H9 (cell line): Measurements from ENCODE around the gene GSN. TPM values are rescaled to one million over a fixed set of nuclear protein-coding genes. Genes with fewer than 3 reads are reported as not detected.

ENCODE experiments used
- DNase-seq: peaks from one replicate; pipeline ENCODE4 v3.0.0-alpha.2; 2017
- H2AFZ ChIP-seq: one replicate; pipeline ENCODE4 v1.6.1; 2013; ENCODE audit warnings: mild to moderate bottlenecking, low read length, control low read depth, moderate library complexity
- H2AK5ac ChIP-seq: 2 replicates; pipeline ENCODE4 v1.6.1; 2013; ENCODE audit warnings: low read length, control low read depth, mixed read lengths; ENCODE audit not compliant: insufficient read length
- H2BK120ac ChIP-seq: one replicate; pipeline ENCODE4 v1.6.1; 2013; ENCODE audit warnings: low read depth, mild to moderate bottlenecking, low read length, control low read depth, inconsistent platforms; ENCODE audit not compliant: poor library complexity, severe bottlenecking
- H2BK12ac ChIP-seq: 2 replicates; pipeline ENCODE4 v1.6.1; 2013; ENCODE audit warnings: low read length, control low read depth, mixed read lengths, low read depth; ENCODE audit not compliant: insufficient read length
- H2BK15ac ChIP-seq: 2 replicates; pipeline ENCODE4 v1.6.1; 2013; ENCODE audit warnings: low read depth, low read length, control low read depth
- H2BK20ac ChIP-seq: one replicate; pipeline ENCODE4 v1.6.1; 2013; ENCODE audit warnings: low read depth, mild to moderate bottlenecking, low read length, control low read depth, inconsistent platforms; ENCODE audit not compliant: poor library complexity, severe bottlenecking
- H2BK5ac ChIP-seq: 2 replicates; pipeline ENCODE4 v1.6.1; 2013; ENCODE audit warnings: low read length, control low read depth, mixed read lengths; ENCODE audit not compliant: insufficient read length
- H3K14ac ChIP-seq: 2 replicates; pipeline ENCODE4 v1.6.1; 2013; ENCODE audit warnings: low read length, control low read depth; ENCODE audit not compliant: insufficient read depth
- H3K18ac ChIP-seq: 2 replicates; pipeline ENCODE4 v1.6.1; 2013; ENCODE audit warnings: low read depth, mild to moderate bottlenecking, mixed read lengths, low read length, control low read depth; ENCODE audit not compliant: insufficient read length
- H3K23ac ChIP-seq: 2 replicates; pipeline ENCODE4 v1.6.1; 2013; ENCODE audit warnings: low read length, control low read depth, mixed read lengths, low read depth; ENCODE audit not compliant: insufficient read length
- H3K23me2 ChIP-seq: 2 replicates; pipeline ENCODE4 v1.6.1; 2013; ENCODE audit warnings: low read depth, mild to moderate bottlenecking, mixed read lengths, low read length, control low read depth; ENCODE audit not compliant: insufficient read length, poor library complexity, severe bottlenecking
- H3K27ac ChIP-seq: 2 replicates; pipeline ENCODE4 v1.5.1; 2013; ENCODE audit warnings: low read length, control low read depth, mixed read lengths, low read depth; ENCODE audit not compliant: insufficient read length
- H3K27me3 ChIP-seq: 2 replicates; pipeline ENCODE4 v1.6.1; 2013; ENCODE audit warnings: low read length, control low read depth, inconsistent platforms; ENCODE audit not compliant: insufficient read depth
- H3K4ac ChIP-seq: 2 replicates; pipeline ENCODE4 v1.6.1; 2013; ENCODE audit warnings: low read depth, mild to moderate bottlenecking, control low read depth, inconsistent platforms, low read length, moderate library complexity
- H3K4me1 ChIP-seq: 2 replicates; pipeline ENCODE4 v1.6.1; 2013; ENCODE audit warnings: low read length, control low read depth, inconsistent platforms; ENCODE audit not compliant: insufficient read depth
- H3K4me2 ChIP-seq: 2 replicates; pipeline ENCODE4 v1.6.1; 2013; ENCODE audit warnings: low read length, control low read depth, mixed read lengths; ENCODE audit not compliant: insufficient read length, insufficient read depth
- H3K56ac ChIP-seq: 2 replicates; pipeline ENCODE4 v1.6.1; 2013; ENCODE audit warnings: low read depth, mild to moderate bottlenecking, mixed read lengths, low read length, control low read depth; ENCODE audit not compliant: insufficient read length
- H3K79me1 ChIP-seq: 2 replicates; pipeline ENCODE4 v1.6.1; 2013; ENCODE audit warnings: low read depth, mild to moderate bottlenecking, moderate library complexity, low read length, control low read depth, inconsistent platforms; ENCODE audit not compliant: insufficient read depth, poor library complexity, severe bottlenecking
- H3K79me2 ChIP-seq: 2 replicates; pipeline ENCODE4 v1.6.1; 2013; ENCODE audit warnings: low read length, control low read depth, inconsistent platforms; ENCODE audit not compliant: insufficient read depth
- H3K9ac ChIP-seq: 2 replicates; pipeline ENCODE4 v1.6.1; 2013; ENCODE audit warnings: low read length, control low read depth, mixed read lengths; ENCODE audit not compliant: insufficient read length; ENCODE audit errors: extremely low read depth
- H3K9me3 ChIP-seq: one replicate; pipeline ENCODE4 v1.6.1; 2013; ENCODE audit warnings: low read depth, low read length, inconsistent platforms; ENCODE audit not compliant: control insufficient read depth
- H3T11ph ChIP-seq: one replicate; pipeline ENCODE4 v1.6.1; 2013; ENCODE audit warnings: mild to moderate bottlenecking, low read length, control low read depth, inconsistent platforms
- H4K20me1 ChIP-seq: one replicate; pipeline ENCODE4 v1.6.1; 2013; ENCODE audit not compliant: control insufficient read depth, insufficient read length, insufficient read depth
- H4K5ac ChIP-seq: 2 replicates; pipeline ENCODE4 v1.6.1; 2013; ENCODE audit warnings: low read depth, mild to moderate bottlenecking, mixed read lengths, low read length, control low read depth; ENCODE audit not compliant: insufficient read length
- H4K8ac ChIP-seq: replicated peaks from 2 replicates; pipeline ENCODE4 v1.6.1; 2013; ENCODE audit warnings: low read length, control low read depth, mixed read lengths, low read depth; ENCODE audit not compliant: insufficient read length
- H4K91ac ChIP-seq: 2 replicates; pipeline ENCODE4 v1.6.1; 2013; ENCODE audit warnings: low read depth, mild to moderate bottlenecking, moderate library complexity, mixed read lengths, low read length, control low read depth; ENCODE audit not compliant: insufficient read length
- H3K27ac Mint-ChIP-seq, 3 experiments: 2 replicates in 2 of 3; 3 replicates in 1 of 3; pipeline ENCODE4 v1.8.0; 2020 to 2021; ENCODE audit warnings: mixed read lengths in 3 of 3, mild to moderate bottlenecking in 1 of 3, moderate library complexity in 1 of 3
- H3K27me3 Mint-ChIP-seq: 2 replicates; pipeline ENCODE4 v1.8.0; 2021; ENCODE audit warnings: low read depth, mild to moderate bottlenecking, moderate library complexity, mixed read lengths
- H3K36me3 Mint-ChIP-seq, 3 experiments: 2 replicates in 2 of 3; 3 replicates in 1 of 3; pipeline ENCODE4 v1.8.0; 2020 to 2021; ENCODE audit warnings: low read depth in 3 of 3, mixed read lengths in 3 of 3; ENCODE audit not compliant: insufficient read depth in 1 of 3
- H3K4me1 Mint-ChIP-seq, 2 experiments: 2 replicates each; pipeline ENCODE4 v1.8.0; 2020; ENCODE audit warnings: mixed read lengths in 2 of 2
- H3K4me3 Mint-ChIP-seq, 2 experiments: 2 replicates in 1 of 2; 3 replicates in 1 of 2; pipeline ENCODE4 v1.8.0; 2020 to 2021; ENCODE audit warnings: mild to moderate bottlenecking in 2 of 2, mixed read lengths in 2 of 2, moderate library complexity in 1 of 2
- H3K9me3 Mint-ChIP-seq, 2 experiments: 2 replicates in 1 of 2; 3 replicates in 1 of 2; pipeline ENCODE4 v1.8.0; 2020; ENCODE audit warnings: mild to moderate bottlenecking in 2 of 2, mixed read lengths in 2 of 2, moderate library complexity in 1 of 2
- WGBS: extraction: QIAGEN DNeasy Blood & Tissue Kit; methylation state at CpG from one replicate; pipeline ENCODE4 v1.1.7; 2013; ENCODE audit warnings: missing lambda C conversion rate, low lambda C conversion rate, mixed read lengths; ENCODE audit not compliant: insufficient read length; ENCODE audit errors: extremely low coverage; 5-methylcytosine and 5-hydroxymethylcytosine counted together
- total RNA-seq: library from RNA; stranded (reverse); gene quantifications from 2 replicates; pipeline ENCODE4 v1.2.1, GENCODE V29; 2021
- TF ChIP-seq, protein P1 (sequence below): fragments of 200-600 bp; sonication (generic); conservative IDR thresholded peaks from 3 replicates; pipeline ENCODE4 v1.8.0; 2021; ENCODE audit warnings: antibody characterized with exemption, mild to moderate bottlenecking

The GSN gene
- total RNA-seq, 1 experiment from 2014 or later = 14.9 TPM

GRCh38 chr9:121319383-121319780, 51.4 kb downstream of the GSN start:
- Mint-ChIP-seq H3K4me1 (0 out of 4 replicates have a peak, but pooled peaks cover 0 to 4% of the 10 kb centered on the region in 2 experiments), H3K4me3 (no peak overlapping the region), H3K27ac (no peak overlapping the region), H3K36me3 (peaks cover 0 to 11% (median 0%) of the 10 kb centered on the region in 3 experiments; a peak in 2 of 7 replicates), H3K9me3 (no peaks in the 10 kb centered on the region), H3K27me3 (peaks cover 4% of the 10 kb centered on the region)
- no peaks in the 10 kb centered on the region for H3K9me3 ChIP-seq
- no peak overlapping the region for H4K91ac ChIP-seq
- H3K23me2 ChIP-seq = no peaks in the 10 kb centered on the region
- H2BK20ac ChIP-seq = no peak overlapping the region
- no peak overlapping the region for H3K14ac ChIP-seq
- H3K79me2 ChIP-seq = no peaks in the 10 kb centered on the region
- WGBS = no CpG with 5 or more reads among the region's 5 CpGs
- TF ChIP-seq, protein P1, sequence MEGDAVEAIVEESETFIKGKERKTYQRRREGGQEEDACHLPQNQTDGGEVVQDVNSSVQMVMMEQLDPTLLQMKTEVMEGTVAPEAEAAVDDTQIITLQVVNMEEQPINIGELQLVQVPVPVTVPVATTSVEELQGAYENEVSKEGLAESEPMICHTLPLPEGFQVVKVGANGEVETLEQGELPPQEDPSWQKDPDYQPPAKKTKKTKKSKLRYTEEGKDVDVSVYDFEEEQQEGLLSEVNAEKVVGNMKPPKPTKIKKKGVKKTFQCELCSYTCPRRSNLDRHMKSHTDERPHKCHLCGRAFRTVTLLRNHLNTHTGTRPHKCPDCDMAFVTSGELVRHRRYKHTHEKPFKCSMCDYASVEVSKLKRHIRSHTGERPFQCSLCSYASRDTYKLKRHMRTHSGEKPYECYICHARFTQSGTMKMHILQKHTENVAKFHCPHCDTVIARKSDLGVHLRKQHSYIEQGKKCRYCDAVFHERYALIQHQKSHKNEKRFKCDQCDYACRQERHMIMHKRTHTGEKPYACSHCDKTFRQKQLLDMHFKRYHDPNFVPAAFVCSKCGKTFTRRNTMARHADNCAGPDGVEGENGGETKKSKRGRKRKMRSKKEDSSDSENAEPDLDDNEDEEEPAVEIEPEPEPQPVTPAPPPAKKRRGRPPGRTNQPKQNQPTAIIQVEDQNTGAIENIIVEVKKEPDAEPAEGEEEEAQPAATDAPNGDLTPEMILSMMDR = no peak
- H3K18ac ChIP-seq = no peak overlapping the region
- H3K56ac ChIP-seq = no peak overlapping the region
- no peak overlapping the region for H3K4ac ChIP-seq
- no peaks in the 10 kb centered on the region for H3K27me3 ChIP-seq
- H2BK5ac ChIP-seq = no peak overlapping the region
- no peak overlapping the region for H3K23ac ChIP-seq
- no peak overlapping the region for H3K9ac ChIP-seq
- no peak overlapping the region for H3T11ph ChIP-seq
- H2BK120ac ChIP-seq = no peak overlapping the region
- H3K27ac ChIP-seq = no peak overlapping the region
- H4K20me1 ChIP-seq = no peaks in the 10 kb centered on the region
- no peak overlapping the region for H4K8ac ChIP-seq
- no peak overlapping the region for H3K4me2 ChIP-seq
- DNase-seq = no peak
- no peak overlapping the region for H2AK5ac ChIP-seq
- H2BK15ac ChIP-seq = no peak overlapping the region
- no peaks in the 10 kb centered on the region for H3K4me1 ChIP-seq
- H2AFZ ChIP-seq = no peak overlapping the region
- no peak overlapping the region for H2BK12ac ChIP-seq
- H3K79me1 ChIP-seq = no peaks in the 10 kb centered on the region
- H4K5ac ChIP-seq = no peak overlapping the region
